HepG2 (cell line): ENCODE results near the gene ELF1. TPM values are rescaled to one million over a fixed set of nuclear protein-coding genes. Genes with fewer than 3 reads are reported as not detected.

Experiments used
- ATM ChIP-seq: fragments of 450-650 bp; IDR thresholded peaks from 2 replicates; pipeline ENCODE4 v1.7.1; 2017; ENCODE audit warnings: mild to moderate bottlenecking, borderline replicate concordance
- DNMT1 ChIP-seq: sonication (generic); formaldehyde crosslinking; IDR thresholded peaks from 2 replicates; pipeline ENCODE4 v1.5.1; 2020; ENCODE audit warnings: mild to moderate bottlenecking, missing genetic modification reagents
- HOXD1 ChIP-seq: sonication (generic); formaldehyde crosslinking; IDR thresholded peaks from 2 replicates; pipeline ENCODE4 v1.5.0; 2020; ENCODE audit warnings: missing genetic modification reagents
- NR2F6 ChIP-seq, 2 experiments: IDR thresholded peaks; 2 replicates each; pipeline ENCODE4 v1.6.1; 2016; ENCODE audit warnings: antibody characterized with exemption in 1 of 2, mild to moderate bottlenecking in 1 of 2
- ZBTB1 ChIP-seq: sonication (generic); formaldehyde crosslinking; IDR thresholded peaks from 2 replicates; pipeline ENCODE4 v1.4.0; 2020; ENCODE audit warnings: missing genetic modification reagents, borderline replicate concordance
- ZBTB7B ChIP-seq: sonication (generic); formaldehyde crosslinking; IDR thresholded peaks from 2 replicates; pipeline ENCODE4 v1.4.0; 2020; ENCODE audit warnings: missing genetic modification reagents
- ZIK1 ChIP-seq: sonication (generic); formaldehyde crosslinking; IDR thresholded peaks from 2 replicates; pipeline ENCODE4 v1.5.0; 2020; ENCODE audit warnings: mild to moderate bottlenecking, low read depth, missing genetic modification reagents, borderline replicate concordance
- ZNF235 ChIP-seq: sonication (generic); formaldehyde crosslinking; IDR thresholded peaks from 2 replicates; pipeline ENCODE4 v1.8.1; 2023; ENCODE audit warnings: mild to moderate bottlenecking, missing genetic modification reagents, borderline replicate concordance
- ZNF644 ChIP-seq: IDR thresholded peaks from 2 replicates; pipeline ENCODE4 v1.6.1; 2016; ENCODE audit warnings: low read depth
- ZNF709 ChIP-seq: sonication (generic); formaldehyde crosslinking; IDR thresholded peaks from 2 replicates; pipeline ENCODE4 v1.5.0; 2020; ENCODE audit warnings: mild to moderate bottlenecking, missing genetic modification reagents
- polyA plus RNA-seq, 8 experiments: library from polyadenylated mRNA; depleted of rRNA in 3 of 8; stranded (reverse) in 7 of 8; unstranded in 1 of 8; fragments of >200 nt; fragmentation: Illumina TruSeq in 4 of 8; extraction: Trizol in 4 of 8; gene quantifications; 2 replicates each; pipeline versions ENCODE4 v1.2.1 to v1.2.3, GENCODE V29; 2011 to 2016; ENCODE audit warnings: low read depth in 4 of 8, missing spikeins in 1 of 8, mixed read lengths in 1 of 8; ENCODE audit not compliant: insufficient read depth in 1 of 8
- total RNA-seq, 5 experiments: library from RNA; depleted of rRNA; stranded (reverse); fragments of >200 nt; fragmentation: Illumina TruSeq; extraction: Trizol; gene quantifications; 2 replicates each; pipeline ENCODE4 v1.2.3, GENCODE V29; 2016; ENCODE audit warnings: low read depth in 1 of 5
- TF ChIP-seq, protein P1 (sequence below), 2 experiments: sonication (generic) in 1 of 2; formaldehyde crosslinking in 1 of 2; IDR thresholded peaks; 2 replicates each; pipeline versions ENCODE4 v1.4.0 to v1.6.1; 2016 to 2020; ENCODE audit warnings: borderline replicate concordance in 1 of 2, low read depth in 1 of 2, mild to moderate bottlenecking in 1 of 2, missing genetic modification reagents in 1 of 2
- TF ChIP-seq, protein P2 (sequence below): sonication (generic); formaldehyde crosslinking; IDR thresholded peaks from 2 replicates; pipeline ENCODE4 v1.4.0; 2020; ENCODE audit warnings: mild to moderate bottlenecking, missing genetic modification reagents
- TF ChIP-seq, protein P3 (sequence below): sonication (generic); formaldehyde crosslinking; IDR thresholded peaks from 2 replicates; pipeline ENCODE4 v1.4.0; 2020; ENCODE audit warnings: mild to moderate bottlenecking, missing genetic modification reagents, borderline replicate concordance
- TF ChIP-seq, protein P4 (sequence below): IDR thresholded peaks from 2 replicates; pipeline ENCODE4 v1.6.1; 2016; ENCODE audit warnings: low read depth, missing genetic modification reagents, missing compliant biosample characterization

ELF1 gene
- total and polyA plus RNA-seq, 2 of the 13 experiments (the other 11 are each of a cell fraction or from before 2014, with no cell fraction given), result 24.6 to 71.5 TPM

DNA sequence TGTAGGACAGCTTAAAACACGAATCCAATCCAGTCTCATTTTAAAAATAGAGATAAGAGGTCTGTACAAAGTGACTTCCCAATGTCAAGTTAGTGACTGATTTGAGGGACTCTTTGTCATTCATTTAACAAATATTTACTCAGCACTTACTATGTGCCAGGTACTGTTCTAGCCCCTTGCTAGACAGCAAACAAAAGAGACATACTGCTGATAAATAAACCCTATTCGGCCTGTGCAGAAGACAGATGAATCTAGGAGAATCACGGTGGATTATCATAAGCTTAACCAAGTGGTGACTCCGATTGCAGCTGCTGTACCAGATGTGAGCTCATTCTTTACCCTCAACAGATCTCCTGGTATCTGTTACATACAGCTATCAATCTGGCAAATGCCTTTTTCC is 6.4 kb upstream of the ELF1 start (continued):
- no peak for TF ChIP-seq ZNF235 (CRISPR knock-in tag)
- 0 out of 2 replicates have a peak, but pooled peaks have one; percentile 20 for TF ChIP-seq NR2F6 (IDR thresholded peaks at IDR 0.05)
- no peak for TF ChIP-seq NR2F6 (CRISPR knock-in tag; IDR thresholded peaks at IDR 0.05)
- TF ChIP-seq, protein P1, sequence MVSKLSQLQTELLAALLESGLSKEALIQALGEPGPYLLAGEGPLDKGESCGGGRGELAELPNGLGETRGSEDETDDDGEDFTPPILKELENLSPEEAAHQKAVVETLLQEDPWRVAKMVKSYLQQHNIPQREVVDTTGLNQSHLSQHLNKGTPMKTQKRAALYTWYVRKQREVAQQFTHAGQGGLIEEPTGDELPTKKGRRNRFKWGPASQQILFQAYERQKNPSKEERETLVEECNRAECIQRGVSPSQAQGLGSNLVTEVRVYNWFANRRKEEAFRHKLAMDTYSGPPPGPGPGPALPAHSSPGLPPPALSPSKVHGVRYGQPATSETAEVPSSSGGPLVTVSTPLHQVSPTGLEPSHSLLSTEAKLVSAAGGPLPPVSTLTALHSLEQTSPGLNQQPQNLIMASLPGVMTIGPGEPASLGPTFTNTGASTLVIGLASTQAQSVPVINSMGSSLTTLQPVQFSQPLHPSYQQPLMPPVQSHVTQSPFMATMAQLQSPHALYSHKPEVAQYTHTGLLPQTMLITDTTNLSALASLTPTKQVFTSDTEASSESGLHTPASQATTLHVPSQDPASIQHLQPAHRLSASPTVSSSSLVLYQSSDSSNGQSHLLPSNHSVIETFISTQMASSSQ (IDR thresholded peaks at IDR 0.05; ENCODE audit: low read depth), result no peak; the same call in 1 of the 2 replicates
- TF ChIP-seq, protein P1 (CRISPR knock-in tag; IDR thresholded peaks at IDR 0.05; ENCODE audit: borderline replicate concordance), result peak; percentile 26; the same call in 1 of the 2 replicates
- no peak for TF ChIP-seq ZNF709 (CRISPR knock-in tag)
- TF ChIP-seq HOXD1 (CRISPR knock-in tag), result 0 out of 2 replicates have a peak, but pooled peaks have one; percentile 25
- TF ChIP-seq ATM, result no peak
- TF ChIP-seq ZNF644, result 0 out of 2 replicates have a peak, but pooled peaks have one; percentile 33
- no peak for TF ChIP-seq DNMT1 (CRISPR knock-in tag)
- TF ChIP-seq, protein P2, sequence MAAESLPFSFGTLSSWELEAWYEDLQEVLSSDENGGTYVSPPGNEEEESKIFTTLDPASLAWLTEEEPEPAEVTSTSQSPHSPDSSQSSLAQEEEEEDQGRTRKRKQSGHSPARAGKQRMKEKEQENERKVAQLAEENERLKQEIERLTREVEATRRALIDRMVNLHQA (CRISPR knock-in tag), result no peak
- no peak for TF ChIP-seq ZBTB1 (CRISPR knock-in tag)
- TF ChIP-seq, protein P3, sequence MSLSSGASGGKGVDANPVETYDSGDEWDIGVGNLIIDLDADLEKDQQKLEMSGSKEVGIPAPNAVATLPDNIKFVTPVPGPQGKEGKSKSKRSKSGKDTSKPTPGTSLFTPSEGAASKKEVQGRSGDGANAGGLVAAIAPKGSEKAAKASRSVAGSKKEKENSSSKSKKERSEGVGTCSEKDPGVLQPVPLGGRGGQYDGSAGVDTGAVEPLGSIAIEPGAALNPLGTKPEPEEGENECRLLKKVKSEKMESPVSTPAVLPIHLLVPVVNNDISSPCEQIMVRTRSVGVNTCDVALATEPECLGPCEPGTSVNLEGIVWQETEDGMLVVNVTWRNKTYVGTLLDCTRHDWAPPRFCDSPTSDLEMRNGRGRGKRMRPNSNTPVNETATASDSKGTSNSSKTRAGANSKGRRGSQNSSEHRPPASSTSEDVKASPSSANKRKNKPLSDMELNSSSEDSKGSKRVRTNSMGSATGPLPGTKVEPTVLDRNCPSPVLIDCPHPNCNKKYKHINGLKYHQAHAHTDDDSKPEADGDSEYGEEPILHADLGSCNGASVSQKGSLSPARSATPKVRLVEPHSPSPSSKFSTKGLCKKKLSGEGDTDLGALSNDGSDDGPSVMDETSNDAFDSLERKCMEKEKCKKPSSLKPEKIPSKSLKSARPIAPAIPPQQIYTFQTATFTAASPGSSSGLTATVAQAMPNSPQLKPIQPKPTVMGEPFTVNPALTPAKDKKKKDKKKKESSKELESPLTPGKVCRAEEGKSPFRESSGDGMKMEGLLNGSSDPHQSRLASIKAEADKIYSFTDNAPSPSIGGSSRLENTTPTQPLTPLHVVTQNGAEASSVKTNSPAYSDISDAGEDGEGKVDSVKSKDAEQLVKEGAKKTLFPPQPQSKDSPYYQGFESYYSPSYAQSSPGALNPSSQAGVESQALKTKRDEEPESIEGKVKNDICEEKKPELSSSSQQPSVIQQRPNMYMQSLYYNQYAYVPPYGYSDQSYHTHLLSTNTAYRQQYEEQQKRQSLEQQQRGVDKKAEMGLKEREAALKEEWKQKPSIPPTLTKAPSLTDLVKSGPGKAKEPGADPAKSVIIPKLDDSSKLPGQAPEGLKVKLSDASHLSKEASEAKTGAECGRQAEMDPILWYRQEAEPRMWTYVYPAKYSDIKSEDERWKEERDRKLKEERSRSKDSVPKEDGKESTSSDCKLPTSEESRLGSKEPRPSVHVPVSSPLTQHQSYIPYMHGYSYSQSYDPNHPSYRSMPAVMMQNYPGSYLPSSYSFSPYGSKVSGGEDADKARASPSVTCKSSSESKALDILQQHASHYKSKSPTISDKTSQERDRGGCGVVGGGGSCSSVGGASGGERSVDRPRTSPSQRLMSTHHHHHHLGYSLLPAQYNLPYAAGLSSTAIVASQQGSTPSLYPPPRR (CRISPR knock-in tag), result peak; percentile 71; the same call in 1 of the 2 replicates
- 0 out of 2 replicates have a peak, but pooled peaks have one; percentile 26 for TF ChIP-seq ZBTB7B (CRISPR knock-in tag)
- TF ChIP-seq, protein P4, sequence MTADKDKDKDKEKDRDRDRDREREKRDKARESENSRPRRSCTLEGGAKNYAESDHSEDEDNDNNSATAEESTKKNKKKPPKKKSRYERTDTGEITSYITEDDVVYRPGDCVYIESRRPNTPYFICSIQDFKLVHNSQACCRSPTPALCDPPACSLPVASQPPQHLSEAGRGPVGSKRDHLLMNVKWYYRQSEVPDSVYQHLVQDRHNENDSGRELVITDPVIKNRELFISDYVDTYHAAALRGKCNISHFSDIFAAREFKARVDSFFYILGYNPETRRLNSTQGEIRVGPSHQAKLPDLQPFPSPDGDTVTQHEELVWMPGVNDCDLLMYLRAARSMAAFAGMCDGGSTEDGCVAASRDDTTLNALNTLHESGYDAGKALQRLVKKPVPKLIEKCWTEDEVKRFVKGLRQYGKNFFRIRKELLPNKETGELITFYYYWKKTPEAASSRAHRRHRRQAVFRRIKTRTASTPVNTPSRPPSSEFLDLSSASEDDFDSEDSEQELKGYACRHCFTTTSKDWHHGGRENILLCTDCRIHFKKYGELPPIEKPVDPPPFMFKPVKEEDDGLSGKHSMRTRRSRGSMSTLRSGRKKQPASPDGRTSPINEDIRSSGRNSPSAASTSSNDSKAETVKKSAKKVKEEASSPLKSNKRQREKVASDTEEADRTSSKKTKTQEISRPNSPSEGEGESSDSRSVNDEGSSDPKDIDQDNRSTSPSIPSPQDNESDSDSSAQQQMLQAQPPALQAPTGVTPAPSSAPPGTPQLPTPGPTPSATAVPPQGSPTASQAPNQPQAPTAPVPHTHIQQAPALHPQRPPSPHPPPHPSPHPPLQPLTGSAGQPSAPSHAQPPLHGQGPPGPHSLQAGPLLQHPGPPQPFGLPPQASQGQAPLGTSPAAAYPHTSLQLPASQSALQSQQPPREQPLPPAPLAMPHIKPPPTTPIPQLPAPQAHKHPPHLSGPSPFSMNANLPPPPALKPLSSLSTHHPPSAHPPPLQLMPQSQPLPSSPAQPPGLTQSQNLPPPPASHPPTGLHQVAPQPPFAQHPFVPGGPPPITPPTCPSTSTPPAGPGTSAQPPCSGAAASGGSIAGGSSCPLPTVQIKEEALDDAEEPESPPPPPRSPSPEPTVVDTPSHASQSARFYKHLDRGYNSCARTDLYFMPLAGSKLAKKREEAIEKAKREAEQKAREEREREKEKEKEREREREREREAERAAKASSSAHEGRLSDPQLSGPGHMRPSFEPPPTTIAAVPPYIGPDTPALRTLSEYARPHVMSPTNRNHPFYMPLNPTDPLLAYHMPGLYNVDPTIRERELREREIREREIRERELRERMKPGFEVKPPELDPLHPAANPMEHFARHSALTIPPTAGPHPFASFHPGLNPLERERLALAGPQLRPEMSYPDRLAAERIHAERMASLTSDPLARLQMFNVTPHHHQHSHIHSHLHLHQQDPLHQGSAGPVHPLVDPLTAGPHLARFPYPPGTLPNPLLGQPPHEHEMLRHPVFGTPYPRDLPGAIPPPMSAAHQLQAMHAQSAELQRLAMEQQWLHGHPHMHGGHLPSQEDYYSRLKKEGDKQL (CRISPR knock-in tag), result peak; percentile 73; the same call in 1 of the 2 replicates
- no peak for TF ChIP-seq ZIK1 (CRISPR knock-in tag)
